C4-2B (cell line): Measurements from ENCODE around the gene VOPP1.

Experiments used
- ZFX ChIP-seq: fragments of 450-650 bp; IDR thresholded peaks from 2 replicates; pipeline ENCODE4 v1.6.1; 2017
- TF ChIP-seq, protein P1 (sequence below): fragments of 450-650 bp; conservative IDR thresholded peaks from 2 replicates; pipeline ENCODE4 v1.5.1; 2017; ENCODE audit warnings: mild to moderate bottlenecking

DNA sequence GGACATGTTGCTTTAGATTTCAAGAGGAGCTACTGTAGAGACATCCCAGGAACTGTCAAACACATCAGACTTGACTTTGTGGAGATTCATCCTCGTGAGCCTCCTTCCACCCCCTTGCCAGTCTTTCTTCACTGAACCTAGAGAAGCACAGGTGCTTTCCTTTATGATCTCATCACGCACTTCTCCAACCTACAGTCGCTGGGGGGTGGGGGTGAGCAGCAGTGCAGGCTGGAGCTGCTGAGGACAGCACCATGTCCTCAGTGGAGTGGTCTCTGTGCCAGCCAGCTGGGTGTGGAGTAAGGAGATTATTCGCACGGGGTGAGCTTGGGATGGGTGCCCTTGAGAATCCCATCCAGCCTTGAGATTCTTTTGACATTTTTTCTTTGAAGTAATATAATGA, 88.1 kb downstream of the VOPP1 start:
- TF ChIP-seq, protein P1, sequence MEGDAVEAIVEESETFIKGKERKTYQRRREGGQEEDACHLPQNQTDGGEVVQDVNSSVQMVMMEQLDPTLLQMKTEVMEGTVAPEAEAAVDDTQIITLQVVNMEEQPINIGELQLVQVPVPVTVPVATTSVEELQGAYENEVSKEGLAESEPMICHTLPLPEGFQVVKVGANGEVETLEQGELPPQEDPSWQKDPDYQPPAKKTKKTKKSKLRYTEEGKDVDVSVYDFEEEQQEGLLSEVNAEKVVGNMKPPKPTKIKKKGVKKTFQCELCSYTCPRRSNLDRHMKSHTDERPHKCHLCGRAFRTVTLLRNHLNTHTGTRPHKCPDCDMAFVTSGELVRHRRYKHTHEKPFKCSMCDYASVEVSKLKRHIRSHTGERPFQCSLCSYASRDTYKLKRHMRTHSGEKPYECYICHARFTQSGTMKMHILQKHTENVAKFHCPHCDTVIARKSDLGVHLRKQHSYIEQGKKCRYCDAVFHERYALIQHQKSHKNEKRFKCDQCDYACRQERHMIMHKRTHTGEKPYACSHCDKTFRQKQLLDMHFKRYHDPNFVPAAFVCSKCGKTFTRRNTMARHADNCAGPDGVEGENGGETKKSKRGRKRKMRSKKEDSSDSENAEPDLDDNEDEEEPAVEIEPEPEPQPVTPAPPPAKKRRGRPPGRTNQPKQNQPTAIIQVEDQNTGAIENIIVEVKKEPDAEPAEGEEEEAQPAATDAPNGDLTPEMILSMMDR, result no peak
- TF ChIP-seq ZFX, result no peak
